Smooth muscle cell (in vitro differentiated cells): ENCODE data around the gene ZBTB16. TPM values are rescaled to one million over a fixed set of nuclear protein-coding genes. Genes with fewer than 3 reads are reported as not detected.
A peak's percentile ranks its signal among the peaks of the same experiment; 100 is the strongest.

Source experiments
- DNase-seq: peaks from one replicate; lab custom pipeline; 2025; ENCODE audit not compliant: unreplicated experiment; lab: John Stamatoyannopoulos, UW
- H2AFZ ChIP-seq: fragments of 200-600 bp; sonication (generic); 2 replicates; pipeline ENCODE4 v1.6.0; 2016; ENCODE audit warnings: antibody characterized with exemption, low read depth, mild to moderate bottlenecking
- H3F3A ChIP-seq: fragments of 200-600 bp; sonication (generic); 2 replicates; pipeline ENCODE4 v1.6.0; 2017; ENCODE audit warnings: antibody characterized with exemption, low read depth
- H3K27ac ChIP-seq: fragments of 200-600 bp; sonication (generic); 2 replicates; pipeline ENCODE4 v1.5.1; 2016; ENCODE audit warnings: low read depth, mild to moderate bottlenecking
- H3K27me3 ChIP-seq: fragments of 200-600 bp; sonication (generic); 2 replicates; pipeline ENCODE4 v1.6.1; 2016; ENCODE audit warnings: low read depth, mild to moderate bottlenecking
- H3K36me3 ChIP-seq: fragments of 200-600 bp; sonication (generic); 2 replicates; pipeline ENCODE4 v1.5.1; 2016; ENCODE audit warnings: low read depth
- H3K4me1 ChIP-seq: fragments of 200-600 bp; sonication (generic); 2 replicates; pipeline ENCODE4 v1.5.1; 2016; ENCODE audit warnings: low read depth
- H3K4me2 ChIP-seq: fragments of 200-600 bp; sonication (generic); 2 replicates; pipeline ENCODE4 v1.6.0; 2016; ENCODE audit warnings: mild to moderate bottlenecking
- H3K4me3 ChIP-seq: fragments of 200-600 bp; sonication (generic); 2 replicates; pipeline ENCODE4 v1.5.1; 2016; ENCODE audit warnings: mild to moderate bottlenecking
- H3K79me2 ChIP-seq: fragments of 200-600 bp; sonication (generic); 2 replicates; pipeline ENCODE4 v1.6.0; 2016; ENCODE audit warnings: low read depth, mild to moderate bottlenecking
- H3K9ac ChIP-seq: fragments of 200-600 bp; sonication (generic); 2 replicates; pipeline ENCODE4 v1.6.0; 2016; ENCODE audit warnings: low read depth
- H3K9me3 ChIP-seq: fragments of 200-600 bp; sonication (generic); replicated peaks from 2 replicates; pipeline ENCODE4 v1.5.1; 2016; ENCODE audit warnings: low read depth
- H4K20me1 ChIP-seq: fragments of 200-600 bp; sonication (generic); 2 replicates; pipeline ENCODE4 v1.6.0; 2016; ENCODE audit warnings: low read depth
- CTCF ChIP-seq: fragments of 200-600 bp; sonication (generic); IDR thresholded peaks from 2 replicates; pipeline ENCODE4 v1.5.1; 2017; ENCODE audit warnings: borderline replicate concordance, mild to moderate bottlenecking, antibody characterized with exemption; ENCODE audit not compliant: insufficient read depth, poor library complexity, severe bottlenecking
- WGBS: methylation state at CpG from one replicate; pipeline ENCODE4 v1.1.7; 2016; ENCODE audit warnings: low lambda C conversion rate; 5-methylcytosine and 5-hydroxymethylcytosine counted together
- polyA plus RNA-seq: library from polyadenylated mRNA; unstranded; fragments of >200 nt; fragmentation: Nextera tagmentation; extraction: Ambion mirVana; gene quantifications from 2 replicates; pipeline ENCODE4 v1.2.1, GENCODE V29; 2016
- total RNA-seq: library from RNA; depleted of rRNA; stranded (reverse); fragments of >200 nt; gene quantifications from 2 replicates; pipeline ENCODE4 v1.2.3, GENCODE V29; 2014

The ZBTB16 gene
- total and polyA plus RNA-seq, 2 experiments from 2014 or later, result not detected

- no peak overlapping the region for H3K4me3 ChIP-seq
- no peaks in the 10 kb centered on the region for H3K9me3 ChIP-seq
- H3K9ac ChIP-seq, result no peak overlapping the region
- H2AFZ ChIP-seq, result no peak overlapping the region
- H3K36me3 ChIP-seq, result no peaks in the 10 kb centered on the region
- TF ChIP-seq CTCF, result no peak
- no peak for DNase-seq
- no peaks in the 10 kb centered on the region for H3K79me2 ChIP-seq
- no peak overlapping the region for H3K4me2 ChIP-seq
- H3K27me3 ChIP-seq, result peaks cover 88% of the 10 kb centered on the region
- H3F3A ChIP-seq, result no peaks in the 10 kb centered on the region
- no peak overlapping the region for H3K27ac ChIP-seq
- peaks cover 32% of the 10 kb centered on the region for H3K4me1 ChIP-seq
- H4K20me1 ChIP-seq, result no peaks in the 10 kb centered on the region
- 60% methylated on average over 1 of the region's 1 CpG for WGBS
Observed at GRCh38 chr11:114057605-114058004, 1.9 kb upstream of the ZBTB16 start.

GRCh38 chr11:114058026-114058706, 1.3 kb upstream of the ZBTB16 start:
- TF ChIP-seq CTCF, result no peak
- H3K9me3 ChIP-seq, result no peaks in the 10 kb centered on the region
- no peak overlapping the region for H3K27ac ChIP-seq
- H3K36me3 ChIP-seq, result no peaks in the 10 kb centered on the region
- peaks cover 93% of the 10 kb centered on the region for H3K27me3 ChIP-seq
- 6% methylated on average over 25 of the region's 25 CpGs for WGBS
- H3K4me1 ChIP-seq, result peaks cover 32% of the 10 kb centered on the region
- no peaks in the 10 kb centered on the region for H3K79me2 ChIP-seq
- peak overlapping the region; percentile 74 for H3K4me3 ChIP-seq
- DNase-seq, result no peak
- peak overlapping the region; percentile 94 for H3K4me2 ChIP-seq
- H2AFZ ChIP-seq, result no peak overlapping the region
- no peaks in the 10 kb centered on the region for H3F3A ChIP-seq
- no peak overlapping the region for H3K9ac ChIP-seq
- H4K20me1 ChIP-seq, result no peaks in the 10 kb centered on the region

DNA sequence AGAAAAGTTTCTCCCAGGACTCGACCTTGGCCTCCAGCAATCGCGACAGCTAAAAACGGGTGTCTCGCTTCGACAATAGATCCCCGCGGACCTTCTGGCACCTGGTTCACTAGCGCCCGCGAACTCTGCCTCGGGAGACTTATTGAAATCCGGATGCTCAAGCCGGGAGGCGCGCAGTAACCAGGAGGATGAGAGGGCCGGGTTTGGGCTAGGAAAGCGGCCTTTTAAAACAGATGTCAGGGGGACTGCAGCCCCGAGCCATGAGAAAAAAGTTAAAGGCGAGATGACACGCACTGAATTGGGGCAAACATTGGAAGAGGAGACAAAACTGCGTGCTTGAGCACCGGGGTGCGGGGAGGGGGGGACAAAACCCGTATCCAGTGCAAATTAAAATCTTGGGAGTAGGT, 637 bp upstream of the ZBTB16 start:
- Histone ChIP-seq H3K27me3 (peaks cover 100% of the 10 kb centered on the region), H3K79me2 (no peaks in the 10 kb centered on the region), H2AFZ (no peak overlapping the region), H3K36me3 (no peaks in the 10 kb centered on the region), H3K4me2 (peak overlapping the region; percentile 94), H3K9me3 (no peaks in the 10 kb centered on the region), H3K4me1 (peaks cover 32% of the 10 kb centered on the region), H3K27ac (no peak overlapping the region), H3F3A (no peaks in the 10 kb centered on the region), H4K20me1 (no peaks in the 10 kb centered on the region), H3K4me3 (peak overlapping the region; percentile 74), H3K9ac (no peak overlapping the region)
- TF ChIP-seq CTCF, result no peak
- WGBS, result 8% methylated on average over 24 of the region's 25 CpGs
- DNase-seq, result no peak

DNA sequence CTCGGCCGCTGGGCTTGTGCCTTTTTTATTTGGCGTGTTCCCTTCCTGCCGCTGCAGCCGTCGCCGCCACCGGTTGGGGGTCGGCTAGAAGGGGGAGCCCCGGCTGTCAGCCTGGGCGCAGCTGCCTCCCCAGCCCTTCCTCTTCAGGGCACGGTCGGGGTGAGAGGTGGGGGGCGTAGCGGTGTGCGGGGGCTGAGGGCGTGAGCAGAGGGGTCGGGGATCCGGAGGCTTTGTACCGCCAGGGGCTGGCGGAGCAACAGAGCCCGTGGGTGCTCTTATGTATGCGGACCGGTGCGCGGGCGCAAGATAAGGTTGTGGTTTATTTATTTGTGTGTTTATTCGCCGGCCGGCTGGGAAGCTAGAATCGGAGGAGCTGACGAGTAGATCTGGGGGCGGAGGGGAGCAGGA, 477 bp downstream of the ZBTB16 start:
- H4K20me1 ChIP-seq, result no peaks in the 10 kb centered on the region
- WGBS, result 3% methylated on average over 33 of the region's 33 CpGs
- no peak for DNase-seq
- no peak for TF ChIP-seq CTCF
- no peak overlapping the region for H2AFZ ChIP-seq
- H3K27ac ChIP-seq, result no peak overlapping the region
- no peak overlapping the region for H3K9ac ChIP-seq
- H3K9me3 ChIP-seq, result no peaks in the 10 kb centered on the region
- no peaks in the 10 kb centered on the region for H3F3A ChIP-seq
- H3K79me2 ChIP-seq, result no peaks in the 10 kb centered on the region
- H3K4me2 ChIP-seq, result peak overlapping the region; percentile 94
- peaks cover 99% of the 10 kb centered on the region for H3K27me3 ChIP-seq
- no peaks in the 10 kb centered on the region for H3K36me3 ChIP-seq
- peaks cover 32% of the 10 kb centered on the region for H3K4me1 ChIP-seq
- peak overlapping the region; percentile 74 for H3K4me3 ChIP-seq
